GM18870 (cell line): ENCODE measurements around the gene SEZ6L2.
"Not testable (repeated sequence)": the region's sequence is repeated elsewhere in the genome, so short reads cannot be mapped to it uniquely, and the experiment has no call there.

ENCODE experiments used
- ATAC-seq: cut with Tn5 transposase; IDR thresholded peaks from one replicate; pipeline ENCODE4 v1.9.1; 2021; ENCODE audit warnings: moderate library complexity; ENCODE audit not compliant: unreplicated experiment

Gene SEZ6L2

DNA sequence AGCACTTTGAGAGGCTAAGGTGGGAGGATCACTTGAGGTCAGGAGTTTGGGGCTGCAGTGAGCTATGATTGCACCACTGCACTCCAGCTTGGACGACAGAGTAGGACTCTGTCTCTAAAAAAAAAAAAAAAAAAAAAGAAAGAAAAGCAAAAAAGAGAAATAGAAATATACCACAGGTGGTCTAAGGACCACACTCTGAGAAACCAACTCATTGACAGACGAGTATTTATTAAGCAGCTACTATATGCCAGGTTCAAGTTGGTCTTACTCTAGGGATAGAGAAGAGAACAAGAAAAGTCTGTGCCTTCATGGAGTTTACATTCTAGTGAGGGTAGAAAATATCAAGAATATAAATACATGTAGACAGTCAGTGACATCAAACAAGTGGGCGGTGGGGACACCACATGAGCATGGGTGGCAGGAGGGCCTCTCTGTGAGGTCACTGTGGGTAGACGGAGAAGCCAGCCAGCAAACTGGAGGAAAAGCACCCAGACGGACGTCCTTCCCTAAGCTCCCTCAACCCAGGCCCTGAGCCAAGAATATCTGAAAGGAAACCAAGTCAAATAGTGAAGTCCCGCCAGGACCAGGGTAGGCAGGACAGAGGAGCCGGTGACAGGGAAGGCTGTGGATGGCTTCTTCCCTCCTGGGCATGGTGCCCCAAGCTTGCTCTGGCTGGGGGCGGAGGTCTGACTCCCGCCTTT, 41.1 kb downstream of the SEZ6L2 start:
- no peak for ATAC-seq

- no peak for ATAC-seq
These were observed 42.1 kb downstream of the SEZ6L2 start for GRCh38 chr16:29857133-29857760.

- ATAC-seq: no peak
These were observed 44.7 kb downstream of the SEZ6L2 start for GRCh38 chr16:29854520-29855100.

- ATAC-seq: no peak
These were observed 46.7 kb downstream of the SEZ6L2 start for GRCh38 chr16:29852654-29853053.

DNA sequence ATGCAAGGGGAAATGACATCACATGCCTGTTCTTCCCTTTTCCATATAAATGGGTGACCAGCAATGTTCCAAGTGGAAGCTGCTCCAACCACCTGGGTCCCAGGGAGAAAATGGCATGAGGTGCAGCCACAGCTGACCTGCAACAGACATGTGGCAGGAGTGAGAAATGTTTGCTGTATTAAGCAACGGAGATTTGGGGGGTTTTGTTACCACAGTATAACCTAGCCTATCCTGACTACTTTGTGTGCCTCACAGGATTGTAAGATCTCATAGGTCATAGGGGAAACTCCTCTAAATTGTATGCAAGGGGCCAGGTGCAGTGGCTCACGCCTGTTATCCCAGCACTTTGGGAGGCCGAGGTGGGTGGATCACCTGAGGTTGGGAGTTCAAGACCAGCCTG, 48.4 kb downstream of the SEZ6L2 start:
- no peak for ATAC-seq

GRCh38 chr16:29849505-29849904, 49.8 kb downstream of the SEZ6L2 start:
- no peak for ATAC-seq

DNA sequence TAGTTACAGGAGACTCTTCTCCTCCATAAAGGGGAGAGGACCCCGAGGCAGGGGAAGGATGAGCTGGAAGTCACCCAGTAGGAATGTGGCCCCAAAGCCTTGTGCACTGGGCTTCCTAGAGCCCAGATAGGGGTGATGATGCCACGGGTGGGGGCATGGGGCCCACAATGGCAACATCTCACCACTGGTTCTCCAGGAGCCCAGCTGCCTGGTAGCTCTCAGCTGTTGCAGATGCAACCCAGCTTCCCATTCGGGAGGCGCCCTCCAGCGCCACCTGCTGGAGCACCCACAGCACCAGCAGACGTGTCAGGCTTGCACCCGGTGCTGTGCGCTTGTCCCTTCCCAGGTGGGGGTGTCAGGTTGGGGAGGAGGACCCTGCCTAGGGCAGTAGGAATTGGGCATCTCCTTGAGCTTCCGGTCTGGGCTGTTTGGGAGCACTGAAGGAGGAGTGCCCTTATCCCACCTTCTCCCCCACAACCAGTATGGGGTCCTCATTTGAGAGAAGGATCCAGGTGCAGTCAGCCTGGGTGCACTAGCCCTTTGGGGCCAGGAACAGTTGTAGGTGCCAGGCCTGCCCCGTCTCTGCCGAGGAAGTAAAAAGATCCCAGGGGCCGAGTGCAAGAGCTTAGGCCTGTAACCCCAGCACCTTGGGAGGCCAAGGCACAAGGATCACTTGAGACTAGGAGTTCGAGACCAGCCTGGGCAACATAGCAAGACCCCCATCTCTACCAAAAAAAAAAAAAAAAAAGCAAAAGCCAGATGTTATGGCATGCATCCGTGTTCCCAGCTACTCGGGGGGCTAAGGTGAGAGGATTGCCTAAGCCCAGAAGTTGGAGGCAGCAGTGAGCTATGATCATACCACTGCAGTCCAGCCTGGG, 50.7 kb downstream of the SEZ6L2 start:
- no peak for ATAC-seq

DNA sequence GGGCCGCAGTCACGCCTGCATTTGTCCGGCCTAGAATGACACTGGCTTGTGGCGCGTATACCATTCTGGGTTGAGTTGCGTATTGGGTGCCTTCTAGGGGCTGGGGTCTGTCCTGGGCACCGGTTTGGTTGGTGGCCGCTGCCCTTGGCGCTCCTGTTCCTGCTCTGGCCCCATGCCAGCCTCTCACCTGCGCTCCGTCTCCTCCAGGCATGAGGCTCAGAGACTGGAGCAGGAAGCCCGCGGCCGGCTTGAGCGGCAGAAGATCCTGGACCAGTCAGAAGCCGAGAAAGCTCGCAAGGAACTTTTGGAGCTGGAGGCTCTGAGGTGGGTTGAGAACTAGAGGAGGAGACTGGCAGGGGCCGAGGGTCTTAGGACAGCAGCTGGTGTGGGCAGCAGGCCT, 53.7 kb downstream of the SEZ6L2 start:
- no peak for ATAC-seq

GRCh38 chr16:29844575-29845331, 54.6 kb downstream of the SEZ6L2 start:
- ATAC-seq: no peak

GRCh38 chr16:29843931-29844330, 55.4 kb downstream of the SEZ6L2 start:
- no peak for ATAC-seq

DNA sequence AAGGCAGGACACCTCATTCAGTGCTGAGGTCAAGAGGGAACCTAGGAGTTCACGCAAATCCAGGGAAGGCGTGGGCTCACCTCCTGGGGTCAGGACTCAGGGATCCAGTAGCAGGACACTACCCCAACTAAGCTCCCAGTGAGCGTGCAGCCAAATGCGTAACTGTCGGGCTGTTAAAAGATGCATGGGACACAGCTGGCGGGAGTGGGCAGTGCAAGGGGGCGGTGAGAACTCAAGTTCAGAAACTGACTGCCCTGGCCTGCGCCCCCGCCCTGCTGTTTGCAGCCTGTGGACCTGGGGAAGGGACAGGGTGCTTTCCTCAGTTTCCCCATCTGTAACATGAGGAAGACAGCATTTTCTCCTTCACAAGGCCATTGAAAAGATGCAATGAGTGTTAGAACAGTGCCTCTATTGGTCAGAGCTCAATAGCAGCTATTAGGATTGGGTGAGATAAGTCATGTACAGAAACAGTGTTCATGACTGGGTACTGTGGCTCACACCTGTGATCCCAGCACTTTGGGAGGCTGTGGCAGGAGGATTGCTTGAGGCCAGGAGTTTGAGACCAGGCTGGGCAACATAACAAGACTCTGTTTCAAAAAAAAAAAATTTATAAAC, 56.5 kb downstream of the SEZ6L2 start:
- ATAC-seq: no peak

DNA sequence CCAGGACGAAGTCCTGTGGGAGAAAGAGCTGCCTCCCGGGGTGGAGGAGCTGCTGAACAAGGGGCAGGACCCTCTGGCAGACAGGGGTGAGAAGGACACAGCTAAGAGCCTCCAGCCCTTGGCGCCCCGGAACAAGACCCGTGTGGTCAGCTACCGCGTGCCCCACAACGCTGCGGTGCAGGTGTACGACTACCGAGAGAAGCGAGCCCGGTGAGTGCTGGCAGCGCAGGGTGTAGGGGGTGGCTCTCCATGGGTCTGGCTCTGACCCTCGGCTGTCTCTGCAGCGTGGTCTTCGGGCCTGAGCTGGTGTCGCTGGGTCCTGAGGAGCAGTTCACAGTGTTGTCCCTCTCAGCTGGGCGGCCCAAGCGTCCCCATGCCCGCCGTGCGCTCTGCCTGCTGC, 57.7 kb downstream of the SEZ6L2 start:
- no peak for ATAC-seq

DNA sequence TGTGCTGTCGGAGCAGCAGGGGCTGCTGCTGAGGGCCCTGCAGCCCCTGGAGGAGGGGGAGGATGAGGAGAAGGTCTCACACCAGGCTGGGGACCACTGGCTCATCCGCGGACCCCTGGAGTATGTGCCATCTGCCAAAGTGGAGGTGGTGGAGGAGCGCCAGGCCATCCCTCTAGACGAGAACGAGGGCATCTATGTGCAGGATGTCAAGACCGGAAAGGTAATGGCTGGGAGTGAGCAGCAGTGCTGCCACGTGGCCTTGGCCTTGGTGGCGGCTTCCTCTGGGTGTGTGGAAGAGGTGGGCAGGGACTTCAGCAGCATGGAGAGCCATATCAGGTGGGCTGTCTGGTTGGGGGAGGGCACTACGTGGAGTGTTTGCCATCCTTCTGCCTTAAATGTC, 59.1 kb downstream of the SEZ6L2 start:
- no peak for ATAC-seq

DNA sequence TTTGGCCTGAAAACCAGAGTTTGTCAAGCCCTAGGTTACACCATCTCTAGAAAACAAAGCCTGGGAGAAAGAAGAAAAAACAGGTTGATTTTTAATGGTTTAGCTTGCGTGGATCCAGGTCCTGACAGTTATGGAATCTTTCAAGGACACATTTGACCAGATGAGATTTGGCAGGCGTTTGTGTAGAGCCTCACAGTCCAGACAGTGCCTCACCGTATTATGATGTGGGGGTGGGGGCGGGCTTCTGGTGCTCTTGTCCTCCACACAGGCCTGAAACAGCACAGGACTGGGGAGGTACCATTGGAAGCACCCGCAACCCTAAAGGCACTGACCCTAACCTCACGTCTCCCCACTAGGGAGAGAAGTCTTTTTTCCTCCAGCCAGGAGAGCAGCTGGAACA, 59.5 kb downstream of the SEZ6L2 start:
- no peak for ATAC-seq

DNA sequence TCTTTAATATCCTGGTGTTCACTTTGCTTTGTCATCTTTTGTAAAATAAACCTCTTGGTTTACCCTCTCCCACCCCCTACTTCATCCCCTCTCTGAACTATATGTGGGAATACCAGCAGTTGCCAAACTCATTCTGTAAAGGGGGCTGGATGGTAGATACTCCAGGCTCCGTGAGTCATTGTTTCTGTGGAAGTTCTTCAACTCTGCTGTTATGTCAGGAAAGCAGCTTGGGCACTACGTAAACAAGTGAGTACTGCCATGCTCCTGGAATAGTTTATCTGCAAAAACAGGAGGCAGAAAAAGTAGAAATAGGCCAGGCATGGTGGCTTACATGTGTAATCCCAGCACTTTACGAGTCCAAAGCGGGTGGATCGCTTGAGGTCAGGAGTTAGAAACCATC, 61.5 kb downstream of the SEZ6L2 start:
- no peak for ATAC-seq

- no peak for ATAC-seq
These were observed 62.7 kb downstream of the SEZ6L2 start for GRCh38 chr16:29836623-29837022.

DNA sequence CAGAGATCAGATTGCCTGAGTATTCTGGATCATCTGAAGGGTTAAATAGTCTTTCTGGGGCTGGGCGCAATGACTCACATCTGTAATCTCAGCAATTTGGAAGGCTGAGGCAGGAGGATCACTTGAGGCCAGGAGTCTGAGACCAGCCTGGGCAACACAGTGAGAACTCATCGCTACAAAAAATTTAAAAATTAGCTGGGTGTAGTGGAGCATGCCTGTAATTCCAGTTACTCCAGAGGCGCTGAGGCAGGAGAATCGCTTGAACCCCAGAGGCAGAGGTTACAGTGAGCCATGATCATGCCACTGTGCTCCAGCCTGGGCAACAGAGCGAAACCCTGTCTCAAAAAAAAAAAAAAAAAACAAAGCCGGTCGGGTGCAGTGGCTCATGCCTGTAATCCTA, 63.4 kb downstream of the SEZ6L2 start:
- no peak for ATAC-seq

- no peak for ATAC-seq
These were observed 65.3 kb downstream of the SEZ6L2 start for GRCh38 chr16:29834079-29834478.

GRCh38 chr16:29833219-29833618, 66.1 kb downstream of the SEZ6L2 start:
- ATAC-seq: not testable (repeated sequence)

GRCh38 chr16:29831490-29831889, 67.9 kb downstream of the SEZ6L2 start:
- ATAC-seq: no peak
